Endodermal cell (in vitro differentiated cells): Measurements from ENCODE around the gene LEP. TPM values are rescaled to one million over a fixed set of nuclear protein-coding genes. Genes with fewer than 3 reads are reported as not detected.

Experiments used
- DNase-seq: peaks from one replicate; pipeline ENCODE4 v3.0.0-alpha.2; 2017
- H3K27ac ChIP-seq: 2 replicates; pipeline ENCODE4 v1.5.1; 2013; ENCODE audit warnings: mild to moderate bottlenecking, low read depth, low read length, moderate library complexity
- H3K27me3 ChIP-seq: 2 replicates; pipeline ENCODE4 v1.6.1; 2013; ENCODE audit warnings: mild to moderate bottlenecking, low read length, moderate library complexity; ENCODE audit not compliant: insufficient read depth, control insufficient read depth, poor library complexity, severe bottlenecking
- H3K36me3 ChIP-seq: 2 replicates; pipeline ENCODE4 v1.7.0; 2013; ENCODE audit warnings: mild to moderate bottlenecking, low read length, moderate library complexity; ENCODE audit not compliant: control insufficient read depth, insufficient read depth
- H3K4me1 ChIP-seq: one replicate; pipeline ENCODE4 v1.7.0; 2013; ENCODE audit warnings: low read length; ENCODE audit not compliant: control insufficient read depth, insufficient read depth
- H3K4me3 ChIP-seq: 2 replicates; pipeline ENCODE4 v1.5.1; 2013; ENCODE audit warnings: mild to moderate bottlenecking, low read length, moderate library complexity
- H3K9ac ChIP-seq: 2 replicates; pipeline ENCODE4 v1.6.1; 2013; ENCODE audit warnings: mild to moderate bottlenecking, low read length, moderate library complexity; ENCODE audit not compliant: poor library complexity, severe bottlenecking; ENCODE audit errors: extremely low read depth
- H3K9me3 ChIP-seq: 2 replicates; pipeline ENCODE4 v1.6.1; 2013; ENCODE audit warnings: mild to moderate bottlenecking, low read length, moderate library complexity; ENCODE audit not compliant: control insufficient read depth
- H3K27ac Mint-ChIP-seq: 2 replicates; pipeline ENCODE4 v1.8.0; 2020; ENCODE audit warnings: mixed read lengths
- H3K27me3 Mint-ChIP-seq: 2 replicates; pipeline ENCODE4 v1.8.0; 2021; ENCODE audit warnings: mild to moderate bottlenecking, mixed read lengths; ENCODE audit not compliant: insufficient read depth
- H3K36me3 Mint-ChIP-seq: 2 replicates; pipeline ENCODE4 v1.8.0; 2020; ENCODE audit warnings: low read depth, mixed read lengths
- H3K4me1 Mint-ChIP-seq: 2 replicates; pipeline ENCODE4 v1.8.0; 2020; ENCODE audit warnings: mixed read lengths
- H3K4me3 Mint-ChIP-seq: 2 replicates; pipeline ENCODE4 v1.8.0; 2020; ENCODE audit warnings: mild to moderate bottlenecking, moderate library complexity, mixed read lengths
- H3K9me3 Mint-ChIP-seq: 2 replicates; pipeline ENCODE4 v1.8.0; 2020; ENCODE audit warnings: mild to moderate bottlenecking, mixed read lengths
- CTCF ChIP-seq: fragments of 200-600 bp; sonication (generic); conservative IDR thresholded peaks from 2 replicates; pipeline ENCODE4 v1.5.0; 2021; ENCODE audit warnings: antibody characterized with exemption, mild to moderate bottlenecking
- WGBS, 2 experiments: methylation state at CpG; one replicate each; pipeline versions ENCODE4 v1.1.5 to v1.1.7; 2013; ENCODE audit warnings: missing lambda C conversion rate in 2 of 2, mixed read lengths in 1 of 2; ENCODE audit not compliant: insufficient coverage in 1 of 2, insufficient read length in 1 of 2; 5-methylcytosine and 5-hydroxymethylcytosine counted together
- total RNA-seq, 2 donors: library from RNA; stranded (reverse); fragmentation: NEBNext Ultra II Directional in 1 of 2; extraction: Animal tissue kit (Norgen Biotek cat#: 25700) in 1 of 2; gene quantifications; 2 replicates in 1 of 2; 3 replicates in 1 of 2; pipeline ENCODE4 v1.2.1, GENCODE V29; 2021

The LEP gene
- total RNA-seq, 2 donors from 2014 or later: not detected

- TF ChIP-seq CTCF: no peak
- no peaks in the 10 kb centered on the region for H3K36me3 ChIP-seq
- Mint-ChIP-seq H3K4me3 (no peak overlapping the region), H3K27me3 (peaks cover 57% of the 10 kb centered on the region), H3K36me3 (no peaks in the 10 kb centered on the region), H3K4me1 (peaks cover 3% of the 10 kb centered on the region), H3K27ac (no peak overlapping the region), H3K9me3 (no peaks in the 10 kb centered on the region)
- H3K4me1 ChIP-seq: no peaks in the 10 kb centered on the region
- no peak overlapping the region for H3K4me3 ChIP-seq
- no peak overlapping the region for H3K27ac ChIP-seq
- no peak overlapping the region for H3K9ac ChIP-seq
- WGBS, 2 experiments: 80 to 94% methylated on average over 1 to 2 of the region's 2 CpGs
- no peaks in the 10 kb centered on the region for H3K9me3 ChIP-seq
- DNase-seq: no peak
- peaks cover 12% of the 10 kb centered on the region for H3K27me3 ChIP-seq
Measured at GRCh38 chr7:128226132-128226980, 14.7 kb upstream of the LEP start.

DNA sequence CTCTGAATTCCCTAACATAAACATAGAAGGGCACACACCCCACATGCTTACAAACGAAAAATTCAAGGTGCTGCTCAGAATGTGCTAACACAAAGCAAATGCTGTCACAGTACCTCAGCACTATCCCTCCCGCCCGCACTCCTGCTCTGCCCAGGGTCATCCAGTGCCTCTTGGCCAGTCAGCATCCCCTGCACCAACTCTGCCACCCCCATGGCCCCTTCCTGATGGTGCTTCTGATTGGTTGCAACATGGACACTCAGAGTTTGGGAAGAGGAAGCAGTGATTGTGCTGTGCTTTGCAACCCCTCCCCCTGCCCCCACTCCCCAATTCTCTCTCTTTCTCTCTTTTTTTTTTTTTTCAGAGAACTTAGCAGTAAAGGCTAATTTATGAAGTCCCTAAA is 13.8 kb upstream of the LEP start:
- no peaks in the 10 kb centered on the region for H3K36me3 ChIP-seq
- TF ChIP-seq CTCF: no peak
- no peak for DNase-seq
- Mint-ChIP-seq H3K27ac (no peak overlapping the region), H3K4me3 (no peak overlapping the region), H3K27me3 (peaks cover 51% of the 10 kb centered on the region), H3K9me3 (no peaks in the 10 kb centered on the region), H3K4me1 (no peaks in the 10 kb centered on the region), H3K36me3 (no peaks in the 10 kb centered on the region)
- WGBS, 2 experiments: 83% methylated on average over 3 of the region's 3 CpGs; no CpG with 5 or more reads in 1 of the 2 experiments
- no peak overlapping the region for H3K27ac ChIP-seq
- H3K9me3 ChIP-seq: no peaks in the 10 kb centered on the region
- no peak overlapping the region for H3K4me3 ChIP-seq
- peaks cover 14% of the 10 kb centered on the region for H3K27me3 ChIP-seq
- H3K4me1 ChIP-seq: no peaks in the 10 kb centered on the region
- H3K9ac ChIP-seq: no peak overlapping the region

GRCh38 chr7:128231021-128231420 is 10.1 kb upstream of the LEP start:
- Histone ChIP-seq H3K27me3 (peaks cover 31% of the 10 kb centered on the region), H3K9me3 (no peaks in the 10 kb centered on the region), H3K4me3 (no peak overlapping the region), H3K9ac (no peak overlapping the region), H3K36me3 (no peaks in the 10 kb centered on the region), H3K4me1 (peaks cover 3% of the 10 kb centered on the region), H3K27ac (no peak overlapping the region)
- H3K4me1 Mint-ChIP-seq: peaks cover 14% of the 10 kb centered on the region
- no peak for TF ChIP-seq CTCF
- H3K27me3 Mint-ChIP-seq: peaks cover 53% of the 10 kb centered on the region
- no peaks in the 10 kb centered on the region for H3K36me3 Mint-ChIP-seq
- 90 to 100% methylated on average over 3 to 5 of the region's 5 CpGs for WGBS, 2 experiments
- H3K27ac Mint-ChIP-seq: no peak overlapping the region
- H3K9me3 Mint-ChIP-seq: no peaks in the 10 kb centered on the region
- no peak overlapping the region for H3K4me3 Mint-ChIP-seq
- no peak for DNase-seq
